Parathyroid adenoma (tissue), 2 donors: ENCODE measurements around the gene RPAIN.
"Not testable (repeated sequence)": the region's sequence is repeated elsewhere in the genome, so short reads cannot be mapped to it uniquely, and the experiment has no call there.

ENCODE experiments used
- H2AFZ ChIP-seq: fragments of 300-600 bp; sonication (generic); one replicate; pipeline ENCODE4 v1.7.0; 2017; ENCODE audit warnings: antibody characterized with exemption, mild to moderate bottlenecking
- H3K27ac ChIP-seq: fragments of 300-600 bp; sonication (generic); one replicate; pipeline ENCODE4 v1.7.0; 2017
- H3K27me3 ChIP-seq: fragments of 300-600 bp; sonication (generic); one replicate; pipeline ENCODE4 v1.7.0; 2017; ENCODE audit warnings: low read length; ENCODE audit not compliant: control insufficient read depth, insufficient read depth
- H3K36me3 ChIP-seq: fragments of 300-600 bp; sonication (generic); one replicate; pipeline ENCODE4 v1.7.0; 2017; ENCODE audit warnings: low read length; ENCODE audit not compliant: control insufficient read depth, insufficient read depth
- H3K4me1 ChIP-seq: fragments of 300-600 bp; sonication (generic); one replicate; pipeline ENCODE4 v1.7.0; 2017; ENCODE audit warnings: control low read depth
- H3K4me2 ChIP-seq: fragments of 300-600 bp; sonication (generic); one replicate; pipeline ENCODE4 v1.7.0; 2017; ENCODE audit warnings: low read length
- H3K4me3 ChIP-seq: fragments of 300-600 bp; sonication (generic); one replicate; pipeline ENCODE4 v1.7.0; 2017; ENCODE audit warnings: low read depth, low read length
- H3K79me2 ChIP-seq: fragments of 300-600 bp; sonication (generic); one replicate; pipeline ENCODE4 v1.7.0; 2017; ENCODE audit warnings: control low read depth
- H3K9ac ChIP-seq: fragments of 300-600 bp; sonication (generic); one replicate; pipeline ENCODE4 v1.7.0; 2017; ENCODE audit warnings: mild to moderate bottlenecking
- H3K9me3 ChIP-seq: fragments of 300-600 bp; sonication (generic); one replicate; pipeline ENCODE4 v1.7.0; 2017; ENCODE audit warnings: low read length; ENCODE audit not compliant: control insufficient read depth
- TF ChIP-seq, protein P1 (sequence below): fragments of 300-600 bp; sonication (generic); IDR thresholded peaks from one replicate; pipeline ENCODE4 v1.7.0; 2017; ENCODE audit warnings: antibody characterized with exemption, mild to moderate bottlenecking
- donor health status: primary hyperparathyroidism.

The RPAIN gene

GRCh38 chr17:5424909-5425308 lies 4.9 kb downstream of the RPAIN start:
- peaks cover 19% of the 10 kb centered on the region for H3K79me2 ChIP-seq
- H3K4me2 ChIP-seq: no peak overlapping the region
- no peak overlapping the region for H3K4me3 ChIP-seq
- H3K4me1 ChIP-seq: no peaks in the 10 kb centered on the region
- H3K36me3 ChIP-seq: no peaks in the 10 kb centered on the region
- no peak overlapping the region for H2AFZ ChIP-seq
- H3K9me3 ChIP-seq: no peaks in the 10 kb centered on the region
- H3K27ac ChIP-seq: no peak overlapping the region
- H3K27me3 ChIP-seq: no peaks in the 10 kb centered on the region
- TF ChIP-seq, protein P1, sequence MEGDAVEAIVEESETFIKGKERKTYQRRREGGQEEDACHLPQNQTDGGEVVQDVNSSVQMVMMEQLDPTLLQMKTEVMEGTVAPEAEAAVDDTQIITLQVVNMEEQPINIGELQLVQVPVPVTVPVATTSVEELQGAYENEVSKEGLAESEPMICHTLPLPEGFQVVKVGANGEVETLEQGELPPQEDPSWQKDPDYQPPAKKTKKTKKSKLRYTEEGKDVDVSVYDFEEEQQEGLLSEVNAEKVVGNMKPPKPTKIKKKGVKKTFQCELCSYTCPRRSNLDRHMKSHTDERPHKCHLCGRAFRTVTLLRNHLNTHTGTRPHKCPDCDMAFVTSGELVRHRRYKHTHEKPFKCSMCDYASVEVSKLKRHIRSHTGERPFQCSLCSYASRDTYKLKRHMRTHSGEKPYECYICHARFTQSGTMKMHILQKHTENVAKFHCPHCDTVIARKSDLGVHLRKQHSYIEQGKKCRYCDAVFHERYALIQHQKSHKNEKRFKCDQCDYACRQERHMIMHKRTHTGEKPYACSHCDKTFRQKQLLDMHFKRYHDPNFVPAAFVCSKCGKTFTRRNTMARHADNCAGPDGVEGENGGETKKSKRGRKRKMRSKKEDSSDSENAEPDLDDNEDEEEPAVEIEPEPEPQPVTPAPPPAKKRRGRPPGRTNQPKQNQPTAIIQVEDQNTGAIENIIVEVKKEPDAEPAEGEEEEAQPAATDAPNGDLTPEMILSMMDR: no peak
- no peak overlapping the region for H3K9ac ChIP-seq

DNA sequence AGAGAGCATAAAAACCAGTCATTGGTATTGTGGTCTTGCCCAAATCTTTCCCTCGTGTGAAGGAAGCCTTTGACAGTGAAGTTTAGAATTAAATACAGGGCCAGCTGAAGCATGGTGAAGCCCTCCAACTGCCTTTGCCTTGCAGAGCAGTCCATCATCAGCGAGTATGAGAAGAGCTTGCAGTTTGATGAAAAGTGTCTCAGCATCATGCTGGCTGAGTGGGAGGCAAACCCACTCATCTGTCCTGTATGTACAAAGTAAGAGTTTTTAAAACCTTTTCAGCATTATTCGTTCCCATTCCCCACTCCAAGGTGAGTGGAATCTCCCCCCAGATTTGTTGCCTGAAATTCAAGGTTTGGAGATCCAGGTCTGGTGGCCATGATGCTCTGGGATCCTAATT lies 5.8 kb downstream of the RPAIN start:
- Histone ChIP-seq H3K4me3 (no peak overlapping the region), H3K27me3 (no peaks in the 10 kb centered on the region), H3K79me2 (peaks cover 19% of the 10 kb centered on the region), H2AFZ (no peak overlapping the region), H3K36me3 (no peaks in the 10 kb centered on the region), H3K9me3 (no peaks in the 10 kb centered on the region), H3K4me1 (no peaks in the 10 kb centered on the region), H3K4me2 (no peak overlapping the region), H3K27ac (no peak overlapping the region), H3K9ac (no peak overlapping the region)
- TF ChIP-seq, protein P1: no peak

DNA sequence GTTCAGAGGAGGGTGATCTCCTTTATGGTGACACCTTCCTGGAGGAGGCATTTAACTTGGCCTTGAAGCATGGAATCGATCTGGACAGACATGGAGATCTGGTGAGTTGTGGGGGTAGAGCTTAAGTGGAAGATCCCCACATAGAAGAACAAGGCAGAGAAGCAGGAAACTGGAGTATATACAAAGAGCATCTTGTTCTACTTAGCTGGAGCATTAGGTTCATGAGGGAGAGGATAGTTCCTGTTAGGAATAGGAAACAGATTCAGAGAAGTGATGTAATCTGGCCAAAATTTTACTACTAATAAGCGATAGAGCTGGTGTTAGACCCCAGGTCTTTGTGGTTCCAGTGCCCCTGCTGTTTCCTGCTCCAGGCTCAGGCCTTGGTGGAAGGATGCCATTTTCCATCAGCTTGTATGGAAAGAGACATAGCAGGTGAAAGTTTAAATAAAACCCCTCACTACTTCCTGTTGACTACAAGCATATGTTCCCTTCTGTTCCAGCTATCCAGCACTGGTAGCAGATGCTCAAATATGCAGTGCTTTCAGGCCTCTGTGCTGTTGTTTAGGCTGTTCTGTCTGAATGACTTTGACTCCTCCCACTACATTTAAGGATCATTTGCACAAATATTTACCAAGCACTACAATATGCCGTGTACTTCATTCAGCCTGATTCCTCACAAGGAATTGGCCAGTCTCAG lies 9.4 kb downstream of the RPAIN start:
- no peaks in the 10 kb centered on the region for H3K36me3 ChIP-seq
- no peaks in the 10 kb centered on the region for H3K27me3 ChIP-seq
- H3K27ac ChIP-seq: no peak overlapping the region
- H2AFZ ChIP-seq: no peak overlapping the region
- no peak overlapping the region for H3K4me2 ChIP-seq
- H3K9me3 ChIP-seq: no peaks in the 10 kb centered on the region
- H3K4me3 ChIP-seq: no peak overlapping the region
- H3K4me1 ChIP-seq: no peaks in the 10 kb centered on the region
- no peak overlapping the region for H3K9ac ChIP-seq
- TF ChIP-seq, protein P1: no peak
- peaks cover 7% of the 10 kb centered on the region for H3K79me2 ChIP-seq

DNA sequence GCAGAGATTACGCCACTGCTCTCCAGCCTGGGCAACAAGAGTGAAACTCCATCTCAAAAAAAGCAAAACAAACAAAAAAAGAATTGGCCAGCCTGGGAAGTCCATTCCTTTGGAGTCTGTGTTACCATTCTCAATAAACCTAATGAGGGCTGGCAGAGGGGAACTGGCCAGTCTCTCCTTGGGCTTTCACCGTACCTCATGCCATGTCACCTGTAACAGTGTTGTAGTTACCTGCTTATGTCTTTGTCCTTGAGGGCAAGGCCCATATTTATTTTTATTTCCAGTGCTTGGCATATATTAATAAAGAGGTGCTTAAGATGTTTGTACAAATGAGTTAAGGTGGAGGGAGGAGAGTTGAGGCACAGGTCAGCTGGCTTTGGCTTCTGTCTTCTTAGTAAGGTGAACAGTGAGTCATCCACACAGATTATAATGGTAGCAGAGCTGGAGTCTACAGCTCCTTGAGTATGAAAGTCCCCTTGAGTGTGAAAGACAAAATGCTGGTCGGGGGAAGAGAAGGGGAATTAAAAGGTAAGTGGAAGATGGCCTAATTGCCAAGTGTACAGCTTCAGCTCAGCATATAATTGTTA lies 10.5 kb downstream of the RPAIN start:
- Histone ChIP-seq H3K27me3 (no peaks in the 10 kb centered on the region), H3K79me2 (peaks cover 7% of the 10 kb centered on the region), H3K9me3 (no peaks in the 10 kb centered on the region), H3K27ac (no peak overlapping the region), H3K9ac (no peak overlapping the region), H2AFZ (no peak overlapping the region), H3K4me2 (no peak overlapping the region), H3K36me3 (no peaks in the 10 kb centered on the region), H3K4me3 (no peak overlapping the region), H3K4me1 (no peaks in the 10 kb centered on the region)
- TF ChIP-seq, protein P1: no peak

GRCh38 chr17:5431234-5431633 lies 11.3 kb downstream of the RPAIN start:
- not testable (repeated sequence) for H3K9me3 ChIP-seq, H3K36me3 ChIP-seq, H3K9ac ChIP-seq, H3K4me3 ChIP-seq, H3K27me3 ChIP-seq, H3K4me2 ChIP-seq, H2AFZ ChIP-seq, H3K79me2 ChIP-seq, H3K4me1 ChIP-seq, H3K27ac ChIP-seq
